GM11168 (cell line): ENCODE results near the gene LACC1.

ENCODE experiments used
- in situ Hi-C: fragments of 300-500 bp; cut with MboI; formaldehyde crosslinking; loops from one replicate; pipeline ENCODE4 v1.12.0; 2022; ENCODE audit warnings: low sequenced_read_pairs; ENCODE audit not compliant: unreplicated experiment

The LACC1 gene

GRCh38 chr13:43881580-43881979 is 1.9 kb downstream of the LACC1 start:
- in situ Hi-C loops = no loop called here

DNA sequence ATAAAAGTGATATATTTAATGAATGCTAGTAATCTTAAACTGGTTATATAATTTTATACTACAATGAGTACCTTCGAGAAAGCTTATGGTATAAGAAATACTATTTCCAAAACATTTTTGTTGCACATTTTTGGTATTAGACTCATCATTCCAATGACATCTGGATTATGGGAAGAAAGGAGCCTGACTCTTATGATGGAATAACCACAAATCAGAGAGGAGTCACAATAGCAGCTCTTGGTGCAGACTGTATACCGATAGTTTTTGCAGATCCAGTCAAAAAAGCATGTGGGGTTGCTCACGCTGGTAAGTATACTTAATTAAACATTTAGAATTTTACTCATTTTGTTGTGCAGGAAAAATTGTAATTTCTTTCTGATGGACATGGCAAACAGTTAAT is 3.9 kb downstream of the LACC1 start:
- in situ Hi-C loops = no loop called here

DNA sequence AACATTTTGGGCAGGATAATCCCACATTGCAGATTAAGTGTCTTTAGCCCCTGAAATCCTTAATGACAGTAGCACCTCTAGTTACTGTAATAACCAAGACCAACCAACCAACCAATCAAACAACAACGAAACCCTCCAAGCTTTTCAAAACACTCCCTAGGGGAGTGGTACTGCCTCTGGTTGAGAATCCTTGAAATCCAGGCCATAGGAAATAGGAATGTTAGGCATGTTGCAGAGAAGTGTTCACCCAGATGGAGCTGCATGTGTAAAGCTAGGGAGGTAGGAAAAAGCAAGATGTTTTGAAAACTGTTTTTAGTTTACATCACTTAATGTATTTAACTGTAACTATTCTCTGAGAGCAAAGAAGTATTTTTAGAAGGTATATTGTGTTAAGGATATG is 4.5 kb downstream of the LACC1 start:
- in situ Hi-C loops = no loop called here

- in situ Hi-C loops = no loop called here
These were observed 14.7 kb downstream of the LACC1 start for GRCh38 chr13:43894438-43894837.

GRCh38 chr13:43895940-43896339 is 16.2 kb downstream of the LACC1 start:
- in situ Hi-C loops = no loop called here

- in situ Hi-C loops = loop anchor here (5.0 to 25.0 kb wide), 2 partner anchors 532 to 1057 kb away; no protein-coding TSS in a partner anchor
These were observed 25.8 kb downstream of the LACC1 start for GRCh38 chr13:43905435-43906031.

GRCh38 chr13:43908156-43909126 is 28.7 kb downstream of the LACC1 start:
- in situ Hi-C loops = loop anchor here (5.0 to 25.0 kb wide), 2 partner anchors 529 to 1054 kb away; no protein-coding TSS in a partner anchor

GRCh38 chr13:43910856-43911255 is 31.2 kb downstream of the LACC1 start:
- in situ Hi-C loops = loop anchor here (25.0 kb wide), 1 partner anchor 1051 kb away; no protein-coding TSS in a partner anchor

DNA sequence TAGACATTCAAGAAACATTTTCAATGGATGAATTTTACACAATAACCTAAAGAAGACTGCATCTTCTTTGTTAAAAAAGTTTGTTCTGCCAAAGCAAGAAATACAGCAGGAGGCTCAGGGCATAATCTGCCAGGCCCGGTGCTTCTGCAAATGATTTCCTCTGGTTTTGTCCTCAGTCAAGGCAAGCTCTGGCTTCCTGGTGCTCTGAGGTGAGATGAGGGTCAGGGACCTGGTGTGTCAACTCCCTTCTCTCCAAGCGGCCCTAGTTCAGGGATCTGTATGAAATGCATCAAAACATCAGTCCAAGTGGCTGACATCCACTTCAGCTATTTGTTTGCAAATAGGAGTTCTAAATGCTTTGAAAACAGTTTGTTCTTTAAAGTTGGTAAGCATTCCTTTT is 31.6 kb downstream of the LACC1 start:
- in situ Hi-C loops = loop anchor here (25.0 kb wide), 1 partner anchor 1051 kb away; no protein-coding TSS in a partner anchor

- in situ Hi-C loops = loop anchor here (25.0 kb wide), 1 partner anchor 1050 kb away; no protein-coding TSS in a partner anchor
These were observed 32.2 kb downstream of the LACC1 start for GRCh38 chr13:43911871-43912270.

GRCh38 chr13:43915451-43915850 is 35.7 kb downstream of the LACC1 start:
- in situ Hi-C loops = loop anchor here (25.0 kb wide), 1 partner anchor 1047 kb away; no protein-coding TSS in a partner anchor

- in situ Hi-C loops = loop anchor here (25.0 kb wide), 1 partner anchor 1045 kb away; no protein-coding TSS in a partner anchor
These were observed 37.1 kb downstream of the LACC1 start for GRCh38 chr13:43916828-43917227.

GRCh38 chr13:43918636-43919035 is 38.9 kb downstream of the LACC1 start:
- in situ Hi-C loops = loop anchor here (25.0 kb wide), 1 partner anchor 1044 kb away; no protein-coding TSS in a partner anchor

DNA sequence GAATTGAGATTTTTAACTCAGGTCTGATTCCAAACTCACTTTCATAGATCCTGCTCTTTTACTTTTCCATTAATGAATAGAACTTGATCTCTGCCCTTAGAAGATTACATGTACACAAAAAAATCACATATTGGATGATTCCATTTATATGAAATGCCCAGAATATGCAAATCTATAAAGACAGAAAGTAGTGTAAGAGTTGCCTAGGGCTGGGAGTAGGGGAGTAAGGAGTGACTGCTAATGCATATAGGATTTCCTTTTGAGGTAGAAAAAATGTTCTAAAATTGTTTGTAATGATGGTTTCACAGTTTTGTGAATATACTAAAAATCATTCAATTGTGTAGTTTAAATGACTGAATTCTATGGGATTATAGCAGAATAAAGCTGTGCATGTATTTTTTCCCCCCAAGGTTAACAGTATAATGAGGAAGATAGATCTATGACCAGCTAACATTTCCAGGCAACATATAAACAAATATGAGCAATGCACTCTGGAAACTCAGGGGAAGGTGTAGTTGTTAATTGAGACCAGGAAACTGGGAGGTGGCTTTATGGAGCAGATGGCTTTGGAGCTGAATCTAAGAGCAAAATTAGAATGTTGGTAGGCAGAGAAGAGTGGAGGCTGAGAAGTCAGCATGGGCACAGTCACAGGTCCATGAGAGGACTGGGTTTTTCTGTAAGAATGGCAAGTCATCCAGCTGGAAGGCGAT is 41.4 kb downstream of the LACC1 start:
- in situ Hi-C loops = loop anchor here (25.0 kb wide), 1 partner anchor 1041 kb away; no protein-coding TSS in a partner anchor

DNA sequence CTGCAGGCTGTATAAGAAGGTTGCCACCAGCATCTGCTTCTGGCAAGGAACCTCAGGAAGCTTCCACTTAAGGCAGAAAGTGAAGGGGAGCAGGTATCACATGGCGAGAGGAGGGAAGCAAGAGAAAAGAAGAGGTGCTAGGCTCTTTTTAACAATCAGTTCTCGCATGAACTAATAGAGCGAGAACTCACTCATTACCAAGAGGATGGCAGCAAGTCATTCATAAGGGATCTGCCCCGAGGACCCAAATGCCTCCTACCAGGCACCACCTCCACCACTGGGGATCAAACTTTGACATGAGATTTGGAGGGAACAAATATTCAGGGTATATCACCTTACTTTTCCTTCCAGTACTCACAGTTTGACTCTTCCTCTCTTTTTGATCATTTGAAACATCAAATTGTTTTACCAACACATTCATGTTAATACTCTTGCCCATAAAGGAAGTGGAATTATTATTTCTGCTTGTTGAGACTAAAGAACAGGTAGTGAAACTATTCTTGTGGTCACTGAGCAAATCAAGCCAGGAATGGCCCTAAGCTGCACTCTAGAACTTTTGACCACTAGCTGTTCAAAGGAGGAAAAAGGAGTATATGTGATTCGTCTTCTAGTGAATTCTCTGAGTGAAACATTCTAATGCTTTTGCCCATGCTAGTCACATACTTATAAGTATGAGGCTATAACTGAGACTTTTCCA is 45.0 kb downstream of the LACC1 start:
- in situ Hi-C loops = loop anchor here (25.0 kb wide), 1 partner anchor 1038 kb away; no protein-coding TSS in a partner anchor

- in situ Hi-C loops = no loop called here
These were observed 50.2 kb downstream of the LACC1 start for GRCh38 chr13:43929947-43930346.

DNA sequence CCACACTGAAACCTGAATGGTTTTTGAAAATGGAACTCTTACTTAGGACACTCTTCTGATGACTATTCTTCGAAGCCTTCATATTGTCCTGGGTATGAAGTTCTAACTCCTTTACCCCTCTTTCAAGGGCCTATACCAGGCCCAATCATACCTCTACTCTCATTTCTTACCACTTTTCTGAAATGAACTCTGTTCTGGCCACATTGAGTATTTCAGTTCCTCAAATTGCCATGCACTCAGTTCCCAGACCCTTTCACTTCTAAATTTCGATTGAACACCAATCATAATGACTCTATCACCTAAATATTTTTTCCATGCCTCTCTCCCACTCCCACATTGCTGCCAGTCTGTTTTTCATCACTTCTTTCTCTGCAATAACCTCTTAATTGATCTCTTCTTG is 53.7 kb downstream of the LACC1 start:
- in situ Hi-C loops = no loop called here

DNA sequence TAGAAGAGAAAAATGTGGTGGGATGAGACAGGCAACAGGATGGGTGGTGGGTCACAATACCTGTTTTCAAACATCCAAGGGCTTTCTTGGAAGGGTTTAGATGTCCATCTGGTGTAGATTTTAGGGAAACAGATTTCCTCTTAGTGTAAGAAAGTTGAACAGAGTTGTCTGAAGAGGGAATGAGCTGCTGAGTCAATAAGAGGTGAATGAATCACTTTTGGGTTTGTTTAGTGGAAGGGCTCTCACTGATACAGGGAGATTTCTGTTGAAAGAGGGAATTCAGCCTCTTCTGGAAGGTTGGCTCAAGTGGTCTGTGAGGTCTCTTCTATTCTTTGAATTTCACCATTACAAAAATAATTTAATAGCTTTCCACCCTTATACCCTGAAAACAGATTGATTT is 54.6 kb downstream of the LACC1 start:
- in situ Hi-C loops = no loop called here

GRCh38 chr13:43935878-43936277 is 56.2 kb downstream of the LACC1 start:
- in situ Hi-C loops = no loop called here

DNA sequence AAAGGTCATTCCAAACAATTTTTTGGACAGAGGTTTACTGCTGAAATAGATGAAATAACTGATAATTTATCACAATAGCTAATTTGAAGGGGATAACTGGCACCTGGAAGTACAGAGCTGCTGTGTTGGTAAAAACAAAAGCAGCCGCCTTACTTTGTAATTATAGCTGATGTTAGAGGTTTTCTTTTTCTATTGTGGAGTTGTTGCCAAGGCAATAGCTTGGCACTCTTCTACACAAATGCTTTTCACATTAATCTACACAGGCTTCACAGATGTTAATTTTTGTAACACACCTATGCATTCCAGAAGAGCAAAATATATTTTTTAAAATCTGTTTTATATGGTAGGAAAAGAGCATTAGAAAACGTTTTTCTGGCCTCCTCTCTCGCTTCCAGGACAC is 56.9 kb downstream of the LACC1 start:
- in situ Hi-C loops = no loop called here
